Endothelial cell of umbilical vein (primary cell): ENCODE results near the gene POU2F3. TPM values are rescaled to one million over a fixed set of nuclear protein-coding genes. Genes with fewer than 3 reads are reported as not detected.

ENCODE experiments used
- BruUV-seq: library from RNA; stranded (reverse); fragments of 400-500 nt; replicated peaks from 2 replicates; lab custom pipeline; 2021; lab: Mats Ljungman, UMichigan
- CTCF ChIA-PET: fragments of 300-600, 350-600 bp; sonication (Branson Sonifier 250); formaldehyde crosslinking; loops from one replicate; lab custom pipeline; 2021; ENCODE audit warnings: antibody characterized with exemption, inconsistent platforms; lab: Charles Lee
- POLR2A ChIA-PET: fragments of 300-600, 350-600 bp; sonication (Branson Sonifier 250); formaldehyde crosslinking; loops from one replicate; lab custom pipeline; 2021; ENCODE audit warnings: antibody characterized with exemption, inconsistent platforms; lab: Charles Lee
- DNase-seq: peaks from one replicate; pipeline ENCODE4 v3.0.0-alpha.2; 2011; ENCODE audit warnings: low read depth, low spot score
- FAIRE-seq: peaks from 2 replicates; lab custom pipeline; 2011; peaks lifted over from hg19 to GRCh38; lab: Jason Lieb, UNC
- H2AFZ ChIP-seq: 2 replicates; pipeline ENCODE4 v1.6.0; 2012; ENCODE audit warnings: low read depth, low read length, control low read depth, inconsistent platforms
- H3K27ac ChIP-seq: 2 replicates; pipeline ENCODE4 v1.5.1; 2011; ENCODE audit warnings: low read depth, mild to moderate bottlenecking, control low read depth, low read length, moderate library complexity; ENCODE audit not compliant: insufficient read depth
- H3K27me3 ChIP-seq, 2 experiments: 2 replicates each; pipeline versions ENCODE4 v1.6.0 to v1.6.1; 2011; ENCODE audit warnings: low read length in 2 of 2, mixed read lengths in 1 of 2; ENCODE audit not compliant: control insufficient read depth in 2 of 2, insufficient read depth in 2 of 2
- H3K36me3 ChIP-seq, 2 experiments: 2 replicates in 1 of 2; 3 replicates in 1 of 2; pipeline ENCODE4 v1.5.1; 2011; ENCODE audit warnings: low read length in 2 of 2, mild to moderate bottlenecking in 1 of 2, moderate library complexity in 1 of 2; ENCODE audit not compliant: control insufficient read depth in 2 of 2, insufficient read depth in 2 of 2; ENCODE audit errors: extremely low read depth in 1 of 2
- H3K4me1 ChIP-seq: 3 replicates; pipeline ENCODE4 v1.5.1; 2011; ENCODE audit warnings: mild to moderate bottlenecking, low read length; ENCODE audit not compliant: control insufficient read depth, insufficient read depth; ENCODE audit errors: extremely low read depth
- H3K4me2 ChIP-seq: 2 replicates; pipeline ENCODE4 v1.6.1; 2011; ENCODE audit warnings: low read length, control low read depth, mixed read lengths; ENCODE audit not compliant: insufficient read depth
- H3K4me3 ChIP-seq, 3 experiments: fragments of 200-600 bp in 1 of 3; sonication (generic), shearing (Covaris generic) in 1 of 3; replicated peaks in 1 of 3; 2 replicates each; pipeline ENCODE4 v1.5.1; 2011 to 2016; ENCODE audit warnings: control low read depth in 3 of 3, low read length in 3 of 3, mild to moderate bottlenecking in 2 of 3, inconsistent platforms in 1 of 3, low read depth in 1 of 3, moderate library complexity in 1 of 3; ENCODE audit not compliant: insufficient read depth in 1 of 3
- H3K79me2 ChIP-seq: 2 replicates; pipeline ENCODE4 v1.6.0; 2012; ENCODE audit warnings: low read length, inconsistent platforms; ENCODE audit not compliant: control insufficient read depth, insufficient read depth
- H3K9ac ChIP-seq: replicated peaks from 2 replicates; pipeline ENCODE3; 2011; ENCODE audit warnings: low read length, control low read depth; ENCODE audit not compliant: insufficient read depth; ENCODE audit errors: extremely low read depth
- H3K9me1 ChIP-seq: replicated peaks from 3 replicates; pipeline ENCODE4 v1.6.0; 2011; ENCODE audit warnings: mild to moderate bottlenecking, low read length; ENCODE audit not compliant: control insufficient read depth, insufficient read depth; ENCODE audit errors: extremely low read depth
- H3K9me3 ChIP-seq: replicated peaks from 2 replicates; pipeline ENCODE4 v1.5.1; 2012; ENCODE audit warnings: low read length, inconsistent platforms; ENCODE audit not compliant: control insufficient read depth, insufficient read depth
- H4K20me1 ChIP-seq: replicated peaks from 2 replicates; pipeline ENCODE3; 2011; ENCODE audit warnings: mild to moderate bottlenecking, low read length; ENCODE audit not compliant: control insufficient read depth, insufficient read depth; ENCODE audit errors: extremely low read depth
- CTCF ChIP-seq, 2 donors: IDR thresholded peaks; 1 replicate in 1 of 2; 2 replicates in 1 of 2; pipeline ENCODE4 v1.5.1; 2011; ENCODE audit warnings: low read length in 2 of 2, mild to moderate bottlenecking in 2 of 2, moderate library complexity in 2 of 2, control low read depth in 1 of 2, inconsistent platforms in 1 of 2, low read depth in 1 of 2; ENCODE audit not compliant: insufficient read depth in 1 of 2; ENCODE audit errors: extremely low read depth in 1 of 2
- EZH2 ChIP-seq: IDR thresholded peaks from 2 replicates; pipeline ENCODE4 v1.6.1; 2012; ENCODE audit warnings: borderline replicate concordance, low read depth, mild to moderate bottlenecking, moderate library complexity, low read length, inconsistent platforms; ENCODE audit not compliant: severe bottlenecking
- FOS ChIP-seq: IDR thresholded peaks from 2 replicates; pipeline ENCODE4 v1.6.1; 2011; ENCODE audit warnings: mild to moderate bottlenecking, low read length, moderate library complexity, borderline replicate concordance; ENCODE audit not compliant: insufficient read depth
- GATA2 ChIP-seq: IDR thresholded peaks from 2 replicates; pipeline ENCODE4 v1.7.0; 2011; ENCODE audit warnings: low read depth, mild to moderate bottlenecking, moderate library complexity, mixed read lengths, low read length; ENCODE audit not compliant: insufficient read length, insufficient read depth
- JUN ChIP-seq: IDR thresholded peaks from 2 replicates; pipeline ENCODE4 v1.6.1; 2011; ENCODE audit warnings: borderline replicate concordance, low read depth; ENCODE audit not compliant: insufficient read length, insufficient read depth
- MYC ChIP-seq: IDR thresholded peaks from one replicate; pipeline ENCODE4 v1.6.1; 2011; ENCODE audit warnings: mild to moderate bottlenecking, low read depth, low read length
- POLR2A ChIP-seq: IDR thresholded peaks from 2 replicates; pipeline ENCODE4 v1.6.1; 2012; ENCODE audit warnings: low read depth, mild to moderate bottlenecking, control low read depth, low read length
- POLR2AphosphoS5 ChIP-seq: IDR thresholded peaks from 2 replicates; pipeline ENCODE4 v1.6.1; 2012; ENCODE audit warnings: low read depth, mild to moderate bottlenecking, control low read depth, low read length, moderate library complexity; ENCODE audit not compliant: insufficient read depth
- dilution Hi-C: fragments of 300-500 bp; cut with MboI; formaldehyde crosslinking; loops from one replicate; pipeline ENCODE4 v1.15.0; 2019; ENCODE audit warnings: low sequenced_read_pairs; ENCODE audit not compliant: extremely low pct_ligation_motif_present
- intact Hi-C: fragments of 100-400 bp; cut with micrococcal nuclease; formaldehyde crosslinking; loops from one replicate; pipeline ENCODE4 v1.10.0; 2022
- polyA plus RNA-seq, 4 experiments: library from polyadenylated mRNA; depleted of rRNA in 3 of 4; stranded (reverse) in 3 of 4; unstranded in 1 of 4; fragments of >200 nt; gene quantifications; 2 replicates each; pipeline versions ENCODE4 v1.2.1 to v1.2.3, GENCODE V29; 2011 to 2012; ENCODE audit warnings: missing spikeins in 1 of 4
- total RNA-seq: library from RNA; stranded (reverse); gene quantifications from 2 replicates; pipeline ENCODE4 v1.2.3, GENCODE V29; 2021
- TF ChIP-seq, protein P1 (sequence below): IDR thresholded peaks from 2 replicates; pipeline ENCODE4 v1.6.1; 2011; ENCODE audit not compliant: insufficient read depth, insufficient read length

POU2F3 gene
- total and polyA plus RNA-seq, 2 donors (not counting 3 experiments of a cell fraction or from before 2014, with no cell fraction given): 0.06 TPM; not detected in 1

- FAIRE-seq (no peak), DNase-seq (no peak)
- dilution Hi-C loops: no loop called here
- BruUV-seq: no TSS peak
- Histone ChIP-seq H3K4me2 (no peak overlapping the region), H3K4me3 (no peak overlapping the region), H3K27ac (no peak overlapping the region), H3K79me2 (no peaks in the 10 kb centered on the region), H4K20me1 (no peaks in the 10 kb centered on the region), H3K27me3 (no peaks in the 10 kb centered on the region), H3K9me1 (no peaks in the 10 kb centered on the region), H3K9ac (no peak overlapping the region), H3K4me1 (peaks cover 7% of the 10 kb centered on the region), H2AFZ (no peak overlapping the region), H3K9me3 (no peaks in the 10 kb centered on the region), H3K36me3 (no peaks in the 10 kb centered on the region)
- no peak for TF ChIP-seq FOS
- ChIA-PET CTCF (interaction anchor here (1.5 kb wide), 1 partner anchor 15 kb away, joined by 4 read pairs; no protein-coding TSS in a partner anchor), POLR2A (no interaction called here)
- intact Hi-C loops: loop anchor here (10.0 kb wide), 3 partner anchors 345 to 865 kb away; no protein-coding TSS in a partner anchor
Observed at GRCh38 chr11:120219232-120219937, 20.6 kb upstream of the POU2F3 start.

DNA sequence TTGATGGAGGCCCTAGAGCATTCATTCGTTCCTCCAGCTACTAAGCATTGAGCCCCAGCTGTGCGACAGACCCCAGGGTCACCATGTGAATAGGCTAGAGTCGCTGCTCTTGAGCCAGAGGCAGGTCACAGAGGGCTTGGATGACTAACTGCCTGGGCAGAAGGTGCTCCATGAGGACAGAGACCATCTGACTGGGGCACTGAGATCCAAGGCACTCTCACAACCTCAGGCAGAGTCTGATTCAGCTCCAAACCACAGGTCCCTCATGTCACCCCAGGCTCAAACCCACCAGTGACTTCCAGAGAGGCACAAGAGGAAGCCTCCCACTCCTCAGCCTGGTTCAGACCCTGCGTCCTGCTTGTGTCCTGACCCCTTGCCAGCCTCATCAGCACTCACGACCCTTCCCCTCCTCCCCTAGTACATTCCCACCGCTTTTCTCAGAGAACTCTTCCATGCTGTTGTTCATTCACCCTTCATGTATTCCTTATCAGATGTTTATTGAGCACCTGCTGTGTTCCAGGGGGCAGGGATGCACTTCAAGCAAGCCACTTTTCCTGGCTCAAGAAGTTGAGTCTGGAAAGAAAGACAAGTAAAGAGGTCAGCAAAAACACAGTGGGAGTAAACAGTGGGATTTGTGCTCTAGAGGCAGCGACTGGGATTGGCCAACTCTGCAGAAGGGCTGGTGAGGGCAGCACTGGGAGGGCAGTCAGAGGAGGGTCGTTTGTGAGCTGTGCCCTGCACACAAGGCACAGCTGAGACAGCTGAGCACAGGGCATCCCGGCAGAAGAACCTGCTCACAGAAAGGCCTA is 19.8 kb upstream of the POU2F3 start:
- no peak for DNase-seq
- BruUV-seq: no TSS peak
- Histone ChIP-seq H3K79me2 (no peaks in the 10 kb centered on the region), H3K9me1 (no peaks in the 10 kb centered on the region), H3K4me1 (peaks cover 10% of the 10 kb centered on the region), H3K4me3 (no peak overlapping the region), H3K36me3 (no peaks in the 10 kb centered on the region), H2AFZ (no peak overlapping the region), H3K27me3 (no peaks in the 10 kb centered on the region), H3K9me3 (no peaks in the 10 kb centered on the region), H3K9ac (no peak overlapping the region), H3K27ac (no peak overlapping the region), H4K20me1 (no peaks in the 10 kb centered on the region), H3K4me2 (no peak overlapping the region)
- dilution Hi-C loops (no loop called here), intact Hi-C loops (loop anchor here (10.0 kb wide), 3 partner anchors 345 to 865 kb away; no protein-coding TSS in a partner anchor)
- FAIRE-seq: no peak
- TF ChIP-seq CTCF (IDR thresholded peaks at IDR 0.05; ENCODE audit: extremely low read depth in 1 of 2, insufficient read depth in 1 of 2, low read depth in 1 of 2, low read length in 2 of 2): no peak
- no peak for TF ChIP-seq EZH2
- no peak for TF ChIP-seq POLR2AphosphoS5
- TF ChIP-seq, protein P1, sequence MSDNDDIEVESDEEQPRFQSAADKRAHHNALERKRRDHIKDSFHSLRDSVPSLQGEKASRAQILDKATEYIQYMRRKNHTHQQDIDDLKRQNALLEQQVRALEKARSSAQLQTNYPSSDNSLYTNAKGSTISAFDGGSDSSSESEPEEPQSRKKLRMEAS: no peak
- no peak for TF ChIP-seq JUN
- no peak for TF ChIP-seq FOS
- no peak for TF ChIP-seq GATA2
- no peak for TF ChIP-seq POLR2A
- TF ChIP-seq MYC: no peak
- CTCF ChIA-PET: interaction anchor here (1.1 to 1.5 kb wide), 2 partner anchors 9 to 14 kb away, joined by 3 to 4 read pairs; no protein-coding TSS in a partner anchor
- POLR2A ChIA-PET: no interaction called here
